GM18868 (cell line): ENCODE results near the gene TIAM1.

Source experiments
- ATAC-seq: cut with Tn5 transposase; IDR thresholded peaks from one replicate; pipeline ENCODE4 v1.9.1; 2021; ENCODE audit warnings: mild to moderate bottlenecking, moderate library complexity; ENCODE audit not compliant: unreplicated experiment

The TIAM1 gene

DNA sequence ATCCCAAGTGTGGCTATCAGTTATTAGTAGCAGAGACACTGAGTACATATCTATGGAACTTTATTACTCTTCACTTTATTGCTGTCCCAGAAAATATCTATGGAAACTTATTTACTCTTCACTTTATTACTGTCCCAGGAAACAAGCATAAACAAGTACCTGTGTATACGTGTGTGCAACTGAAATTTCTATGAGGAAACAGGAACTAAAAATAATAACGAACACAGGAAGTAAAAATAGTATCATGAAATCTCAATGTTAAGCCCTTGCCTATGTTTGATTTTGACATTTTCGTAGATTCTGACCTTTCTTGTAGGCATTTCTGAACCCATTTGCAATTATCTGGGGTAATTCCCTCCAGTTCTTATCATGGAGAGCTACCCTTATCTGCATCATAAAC lies 240.9 kb downstream of the TIAM1 start:
- ATAC-seq = peak; percentile 29

- ATAC-seq = no peak
Measured at GRCh38 chr21:31099122-31099521, 244.9 kb downstream of the TIAM1 start.

GRCh38 chr21:31098576-31099005 lies 245.5 kb downstream of the TIAM1 start:
- peak; percentile 71 for ATAC-seq

- no peak for ATAC-seq
Measured at GRCh38 chr21:31092832-31093625, 251.0 kb downstream of the TIAM1 start.

GRCh38 chr21:31090376-31090775 lies 253.7 kb downstream of the TIAM1 start:
- ATAC-seq = no peak

DNA sequence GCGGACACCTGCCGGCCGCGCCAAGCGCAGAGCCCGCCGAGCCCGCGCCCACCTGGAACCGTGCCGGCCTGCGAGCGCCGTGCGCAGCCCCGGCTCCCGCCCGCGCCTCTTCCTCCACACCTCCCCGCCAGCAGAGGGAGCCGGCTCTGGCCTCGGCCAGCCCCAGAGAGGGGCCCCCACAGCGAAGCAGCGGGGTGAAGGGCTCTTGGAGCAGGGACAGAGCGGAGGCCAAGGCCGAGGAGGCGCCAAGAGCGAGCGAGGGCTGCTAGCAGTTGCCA lies 255.6 kb downstream of the TIAM1 start:
- ATAC-seq = no peak

GRCh38 chr21:31087639-31088473 lies 256.2 kb downstream of the TIAM1 start:
- no peak for ATAC-seq

DNA sequence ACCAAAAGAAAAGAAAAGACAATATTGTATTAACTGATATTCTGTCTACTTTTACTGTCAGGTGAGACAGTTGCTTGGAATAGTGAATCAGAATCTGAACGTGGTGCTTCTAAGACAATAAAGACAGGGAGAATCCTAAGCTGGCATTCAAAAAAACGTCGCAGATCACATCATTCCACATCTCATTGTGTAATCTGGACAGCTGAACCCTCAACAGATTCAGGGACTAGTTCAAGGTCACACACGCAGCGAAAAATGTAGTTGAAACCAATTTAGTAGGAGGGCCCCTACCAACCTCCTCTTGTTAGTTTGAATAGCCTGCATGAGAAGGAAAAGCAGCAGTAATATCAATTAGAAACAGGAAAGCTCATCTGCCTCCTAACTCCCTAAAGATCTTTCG lies 259.4 kb downstream of the TIAM1 start:
- no peak for ATAC-seq

- ATAC-seq = peak; percentile 87
Measured at GRCh38 chr21:31078796-31079195, 265.3 kb downstream of the TIAM1 start.

DNA sequence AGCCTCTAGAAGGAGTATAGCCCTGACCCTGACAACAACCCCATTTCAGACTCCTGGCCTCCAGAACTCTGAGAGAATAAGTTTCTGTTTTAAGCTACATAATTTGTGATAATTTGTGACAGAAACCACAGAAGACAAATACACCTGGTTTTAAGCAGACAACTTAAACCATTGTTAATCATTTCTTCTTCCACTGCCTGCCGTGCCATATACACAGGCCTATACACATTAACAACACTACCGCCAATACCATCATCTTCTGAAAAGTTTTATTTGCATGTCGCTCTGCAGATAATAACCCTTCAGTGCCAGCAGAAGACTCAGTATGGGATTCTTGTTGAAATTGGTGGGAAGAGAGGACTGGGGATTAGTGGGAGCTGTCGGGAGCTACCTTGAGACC lies 265.8 kb downstream of the TIAM1 start:
- ATAC-seq = peak; percentile 16

- no peak for ATAC-seq
Measured at GRCh38 chr21:31075848-31076247, 268.2 kb downstream of the TIAM1 start.

DNA sequence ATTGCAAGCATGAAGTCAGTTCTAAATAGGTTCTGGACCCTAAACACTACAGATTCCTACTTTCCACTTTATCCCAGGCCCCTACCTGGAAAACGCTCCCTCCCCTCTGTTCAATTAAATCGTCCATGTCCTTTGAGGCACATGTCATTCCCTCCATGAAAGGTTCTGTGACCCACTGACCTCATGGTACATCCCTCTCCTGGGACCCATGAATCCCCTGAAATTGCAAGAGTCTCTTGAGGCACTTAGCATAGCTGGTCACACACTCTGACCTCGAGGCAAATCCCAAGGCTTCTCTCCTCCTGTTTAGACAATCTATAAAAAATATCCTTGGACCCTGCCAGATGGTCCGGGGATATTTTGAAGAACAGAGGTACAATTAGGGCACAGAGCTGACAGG lies 271.5 kb downstream of the TIAM1 start:
- ATAC-seq = no peak
